OCI-LY7 (cell line): ENCODE measurements around the gene OR4X2. TPM values are rescaled to one million over a fixed set of nuclear protein-coding genes. Genes with fewer than 3 reads are reported as not detected.

Experiments
- BruUV-seq: library from RNA; stranded (reverse); fragments of 400-500 nt; replicated peaks from 2 replicates; lab custom pipeline; 2021; lab: Mats Ljungman, UMichigan
- CTCF ChIA-PET: fragments of 300-600 bp; sonication (Branson Sonifier 250); formaldehyde crosslinking; loops from one replicate; lab custom pipeline; 2022; ENCODE audit warnings: antibody characterized with exemption; ENCODE audit not compliant: unreplicated experiment; lab: Charles Lee
- POLR2A ChIA-PET: fragments of 300-600 bp; sonication (Branson Sonifier 250); formaldehyde crosslinking; loops from one replicate; lab custom pipeline; 2022; ENCODE audit warnings: antibody characterized with exemption; lab: Charles Lee
- DNase-seq: peaks from one replicate; pipeline ENCODE4 v3.0.0-alpha.2; 2015; ENCODE audit warnings: low spot score
- H2AFZ ChIP-seq: fragments of 200-600 bp; sonication (generic), shearing (Covaris generic); 2 replicates; pipeline ENCODE4 v1.6.1; 2014; ENCODE audit warnings: mild to moderate bottlenecking, antibody characterized with exemption, low read length, moderate library complexity
- H3K27ac ChIP-seq: fragments of 200-600 bp; sonication (generic); 2 replicates; pipeline ENCODE4 v1.5.1; 2014; ENCODE audit warnings: mixed run types, low read depth, mild to moderate bottlenecking, moderate library complexity, low read length, inconsistent platforms; ENCODE audit not compliant: poor library complexity, severe bottlenecking
- H3K36me3 ChIP-seq: fragments of 200-600 bp; sonication (generic); 2 replicates; pipeline ENCODE4 v1.6.1; 2014; ENCODE audit warnings: mild to moderate bottlenecking, antibody characterized with exemption, low read length, moderate library complexity, mixed read lengths; ENCODE audit not compliant: insufficient read depth
- H3K4me1 ChIP-seq: fragments of 200-600 bp; sonication (generic); 2 replicates; pipeline ENCODE4 v1.5.1; 2014; ENCODE audit warnings: mild to moderate bottlenecking, low read length; ENCODE audit not compliant: insufficient read depth, poor library complexity, severe bottlenecking
- H3K4me2 ChIP-seq: fragments of 200-600 bp; sonication (generic); 2 replicates; pipeline ENCODE4 v1.6.1; 2014; ENCODE audit warnings: mild to moderate bottlenecking, low read length
- H3K4me3 ChIP-seq: fragments of 200-600 bp; sonication (generic); 2 replicates; pipeline ENCODE4 v1.5.1; 2014; ENCODE audit warnings: mild to moderate bottlenecking, low read depth, low read length; ENCODE audit not compliant: poor library complexity, severe bottlenecking
- H3K79me2 ChIP-seq: fragments of 200-600 bp; sonication (generic); 2 replicates; pipeline ENCODE4 v1.6.1; 2016; ENCODE audit warnings: low read depth, mild to moderate bottlenecking, low read length, moderate library complexity, mixed read lengths; ENCODE audit not compliant: insufficient read depth
- H3K9me2 ChIP-seq: fragments of 200-600 bp; sonication (generic); 2 replicates; pipeline ENCODE4 v1.6.1; 2016; ENCODE audit warnings: mild to moderate bottlenecking, low read length, mixed read lengths; ENCODE audit not compliant: insufficient read depth
- H3K9me3 ChIP-seq: fragments of 200-600 bp; sonication (generic); 2 replicates; pipeline ENCODE4 v1.6.1; 2014; ENCODE audit warnings: mild to moderate bottlenecking, mixed run types, low read length, mixed read lengths
- H4K20me1 ChIP-seq: fragments of 200-600 bp; sonication (generic); 2 replicates; pipeline ENCODE4 v1.6.1; 2014; ENCODE audit warnings: mild to moderate bottlenecking, antibody characterized with exemption, low read length, moderate library complexity, mixed read lengths; ENCODE audit not compliant: insufficient read depth
- EZH2phosphoT487 ChIP-seq: fragments of 200-600 bp; sonication (generic); IDR thresholded peaks from 2 replicates; pipeline ENCODE4 v1.6.1; 2018; ENCODE audit warnings: low read depth, borderline replicate concordance, mild to moderate bottlenecking, mixed run types, antibody characterized with exemption, low read length, moderate library complexity, mixed read lengths
- intact Hi-C: fragments of 100-400 bp; cut with micrococcal nuclease; formaldehyde crosslinking; loops from one replicate; pipeline ENCODE4 v1.10.0; 2022; ENCODE audit not compliant: unreplicated experiment
- total RNA-seq, 2 experiments: library from RNA; depleted of rRNA in 1 of 2; stranded (reverse); fragments of >200 nt in 1 of 2; shearing (Covaris generic) in 1 of 2; gene quantifications; 2 replicates each; pipeline ENCODE4 v1.2.3, GENCODE V29; 2014 to 2022
- TF ChIP-seq, protein P1 (sequence below): fragments of 200-600 bp; sonication (generic); conservative IDR thresholded peaks from 2 replicates; pipeline ENCODE4 v1.5.1; 2014; ENCODE audit warnings: mild to moderate bottlenecking, antibody characterized with exemption, low read length, moderate library complexity, mixed read lengths

OR4X2 gene
- total RNA-seq, 2 experiments from 2014 or later: not detected

DNA sequence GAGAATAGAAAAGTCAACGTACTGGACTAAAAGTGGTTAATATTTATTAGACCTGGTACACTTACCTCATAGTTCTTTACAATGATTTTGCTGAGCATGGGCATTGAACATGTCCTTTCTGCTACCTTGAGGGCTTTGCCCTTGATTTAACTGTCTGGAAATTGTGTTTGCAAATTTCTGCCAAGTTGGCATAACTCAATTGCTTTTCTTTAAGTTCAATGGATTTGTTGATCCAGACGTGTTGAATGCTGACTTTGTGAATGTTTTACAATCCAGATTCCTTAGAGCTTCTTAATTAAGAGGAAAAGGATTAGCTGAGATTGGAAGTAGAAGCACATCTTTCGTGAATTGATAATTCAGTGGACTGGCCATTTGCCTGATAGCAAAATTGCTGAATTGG lies 7.2 kb upstream of the OR4X2 start:
- Histone ChIP-seq H3K4me1 (no peaks in the 10 kb centered on the region), H3K79me2 (no peaks in the 10 kb centered on the region), H3K4me3 (no peak overlapping the region), H3K4me2 (no peak overlapping the region), H3K27ac (no peak overlapping the region), H3K9me3 (no peaks in the 10 kb centered on the region), H2AFZ (no peak overlapping the region), H4K20me1 (no peaks in the 10 kb centered on the region), H3K9me2 (no peaks in the 10 kb centered on the region), H3K36me3 (no peaks in the 10 kb centered on the region)
- ChIA-PET CTCF (no interaction called here), POLR2A (interaction anchor here (0.8 kb wide), 1 partner anchor 25 kb away, joined by 3 read pairs; no protein-coding TSS in a partner anchor)
- TF ChIP-seq EZH2phosphoT487: no peak
- TF ChIP-seq, protein P1, sequence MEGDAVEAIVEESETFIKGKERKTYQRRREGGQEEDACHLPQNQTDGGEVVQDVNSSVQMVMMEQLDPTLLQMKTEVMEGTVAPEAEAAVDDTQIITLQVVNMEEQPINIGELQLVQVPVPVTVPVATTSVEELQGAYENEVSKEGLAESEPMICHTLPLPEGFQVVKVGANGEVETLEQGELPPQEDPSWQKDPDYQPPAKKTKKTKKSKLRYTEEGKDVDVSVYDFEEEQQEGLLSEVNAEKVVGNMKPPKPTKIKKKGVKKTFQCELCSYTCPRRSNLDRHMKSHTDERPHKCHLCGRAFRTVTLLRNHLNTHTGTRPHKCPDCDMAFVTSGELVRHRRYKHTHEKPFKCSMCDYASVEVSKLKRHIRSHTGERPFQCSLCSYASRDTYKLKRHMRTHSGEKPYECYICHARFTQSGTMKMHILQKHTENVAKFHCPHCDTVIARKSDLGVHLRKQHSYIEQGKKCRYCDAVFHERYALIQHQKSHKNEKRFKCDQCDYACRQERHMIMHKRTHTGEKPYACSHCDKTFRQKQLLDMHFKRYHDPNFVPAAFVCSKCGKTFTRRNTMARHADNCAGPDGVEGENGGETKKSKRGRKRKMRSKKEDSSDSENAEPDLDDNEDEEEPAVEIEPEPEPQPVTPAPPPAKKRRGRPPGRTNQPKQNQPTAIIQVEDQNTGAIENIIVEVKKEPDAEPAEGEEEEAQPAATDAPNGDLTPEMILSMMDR: no peak
- no TSS peak for BruUV-seq
- intact Hi-C loops: no loop called here
- no peak for DNase-seq

DNA sequence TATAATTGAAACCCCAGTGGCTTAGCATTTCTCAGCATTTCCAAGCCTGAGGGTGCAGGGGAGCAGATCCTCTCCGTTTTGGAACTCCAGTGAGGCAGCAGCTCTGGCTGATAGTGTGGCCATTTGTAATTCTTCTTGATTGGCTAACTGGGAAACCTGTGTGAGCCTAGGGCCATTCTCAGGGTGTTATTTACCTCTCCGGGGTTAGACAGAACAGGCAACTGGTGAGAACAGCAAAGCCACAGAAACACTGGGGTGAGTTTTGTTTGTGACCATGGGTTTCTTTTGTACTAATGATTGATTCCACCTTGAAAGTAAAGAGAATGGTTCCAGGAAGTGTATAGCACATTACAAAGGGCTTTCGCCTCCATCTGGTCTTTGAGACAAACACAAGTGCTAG lies 2.4 kb upstream of the OR4X2 start:
- CTCF ChIA-PET: no interaction called here

GRCh38 chr11:48248902-48249301 lies 4.0 kb downstream of the OR4X2 start:
- Histone ChIP-seq H3K4me2 (no peak overlapping the region), H3K27ac (no peak overlapping the region), H3K4me1 (no peaks in the 10 kb centered on the region), H2AFZ (no peak overlapping the region), H3K9me3 (0 out of 2 replicates have a peak, but pooled peaks cover 5% of the 10 kb centered on the region), H3K9me2 (no peaks in the 10 kb centered on the region), H3K36me3 (no peaks in the 10 kb centered on the region), H3K79me2 (no peaks in the 10 kb centered on the region), H3K4me3 (no peak overlapping the region), H4K20me1 (no peaks in the 10 kb centered on the region)
- BruUV-seq: no TSS peak
- TF ChIP-seq, protein P1: no peak
- POLR2A ChIA-PET: no interaction called here
- intact Hi-C loops: no loop called here
- CTCF ChIA-PET: no interaction called here
- no peak for DNase-seq

More for the DNA sequence above, 2.4 kb upstream of the OR4X2 start:
- Histone ChIP-seq H3K36me3 (no peaks in the 10 kb centered on the region), H3K9me2 (no peaks in the 10 kb centered on the region), H3K4me3 (no peak overlapping the region), H3K4me2 (no peak overlapping the region), H2AFZ (no peak overlapping the region), H3K27ac (no peak overlapping the region), H3K79me2 (no peaks in the 10 kb centered on the region), H3K4me1 (no peaks in the 10 kb centered on the region), H3K9me3 (no peaks in the 10 kb centered on the region), H4K20me1 (no peaks in the 10 kb centered on the region)
- DNase-seq: no peak
- no TSS peak for BruUV-seq
- intact Hi-C loops: loop anchor here (5.0 kb wide), 1 partner anchor 50 kb away; no protein-coding TSS in a partner anchor
- TF ChIP-seq, protein P1: no peak
- no peak for TF ChIP-seq EZH2phosphoT487
- POLR2A ChIA-PET: no interaction called here
